Lung (tissue), 12 donors: ENCODE measurements around the gene SRBD1. TPM values are rescaled to one million over a fixed set of nuclear protein-coding genes. Genes with fewer than 3 reads are reported as not detected.

ENCODE experiments used
- ATAC-seq: fragments of 200-7000 bp; cut with Tn5 transposase; one replicate; pipeline ENCODE4 v1.9.1; 2020; ENCODE audit warnings: moderate number of reproducible peaks; ENCODE audit not compliant: insufficient read depth, low FRiP score
- DNase-seq, 3 donors: peaks; one replicate each; pipeline ENCODE4 v3.0.0-alpha.2; 2013 to 2017
- H3K27ac ChIP-seq, 2 donors: one replicate each; pipeline ENCODE4 v1.5.1; 2013; ENCODE audit warnings: mild to moderate bottlenecking in 2 of 2, moderate library complexity in 2 of 2, control low read depth in 1 of 2, inconsistent platforms in 1 of 2, low read depth in 1 of 2, low read length in 1 of 2
- H3K27me3 ChIP-seq, 3 donors: one replicate each; pipeline ENCODE4 v1.5.1; 2013; ENCODE audit warnings: low read length in 2 of 3; ENCODE audit not compliant: control insufficient read depth in 3 of 3, insufficient read depth in 3 of 3
- H3K36me3 ChIP-seq, 4 donors: one replicate each; pipeline ENCODE4 v1.5.1; 2013; ENCODE audit warnings: low read length in 4 of 4, mild to moderate bottlenecking in 1 of 4, moderate library complexity in 1 of 4; ENCODE audit not compliant: control insufficient read depth in 4 of 4, insufficient read depth in 4 of 4
- H3K4me1 ChIP-seq, 5 donors: one replicate each; pipeline ENCODE4 v1.5.1; 2013; ENCODE audit warnings: low read length in 5 of 5, mild to moderate bottlenecking in 2 of 5, moderate library complexity in 1 of 5; ENCODE audit not compliant: control insufficient read depth in 5 of 5, insufficient read depth in 5 of 5
- H3K4me3 ChIP-seq: one replicate; pipeline ENCODE4 v1.5.1; 2013; ENCODE audit warnings: mild to moderate bottlenecking, control low read depth, moderate library complexity
- H3K9ac ChIP-seq, 2 donors: one replicate each; pipeline ENCODE4 v1.5.1; 2013; ENCODE audit warnings: low read length in 2 of 2, control low read depth in 1 of 2; ENCODE audit not compliant: insufficient read depth in 1 of 2
- H3K9me3 ChIP-seq, 4 donors: one replicate each; pipeline ENCODE4 v1.5.1; 2013; ENCODE audit warnings: low read length in 3 of 4, mild to moderate bottlenecking in 1 of 4, moderate library complexity in 1 of 4; ENCODE audit not compliant: control insufficient read depth in 4 of 4, insufficient read depth in 3 of 4
- CTCF ChIP-seq: IDR thresholded peaks from 2 replicates; pipeline ENCODE4 v1.5.1; 2012; ENCODE audit warnings: mild to moderate bottlenecking; ENCODE audit errors: control extremely low read depth, extremely low read depth
- WGBS, 2 donors: extraction: QIAGEN DNeasy Blood & Tissue Kit; methylation state at CpG; one replicate each; pipeline ENCODE4 v1.1.7; 2013; 5-methylcytosine and 5-hydroxymethylcytosine counted together
- polyA plus RNA-seq, 2 donors: library from polyadenylated mRNA; stranded (reverse); fragments of 200-250 nt; gene quantifications; one replicate each; pipeline ENCODE4 v1.2.1, GENCODE V29; 2013
- total RNA-seq, 2 donors: library from RNA; depleted of rRNA in 1 of 2; stranded (reverse); fragments of >200 nt in 1 of 2; gene quantifications; one replicate each; pipeline ENCODE4 v1.2.1, GENCODE V29; 2014 to 2021
- donor health status: control.
- donor health status: control.
- donor health status: Bipolar disorder and iron deficiency.
- donor health status: healthy.
- donor health status: DM: yes; HTN: yes; CAD: no.

Gene SRBD1
- total and polyA plus RNA-seq, 4 donors, result 5.6 to 30.6 (median 11.5) TPM

DNA sequence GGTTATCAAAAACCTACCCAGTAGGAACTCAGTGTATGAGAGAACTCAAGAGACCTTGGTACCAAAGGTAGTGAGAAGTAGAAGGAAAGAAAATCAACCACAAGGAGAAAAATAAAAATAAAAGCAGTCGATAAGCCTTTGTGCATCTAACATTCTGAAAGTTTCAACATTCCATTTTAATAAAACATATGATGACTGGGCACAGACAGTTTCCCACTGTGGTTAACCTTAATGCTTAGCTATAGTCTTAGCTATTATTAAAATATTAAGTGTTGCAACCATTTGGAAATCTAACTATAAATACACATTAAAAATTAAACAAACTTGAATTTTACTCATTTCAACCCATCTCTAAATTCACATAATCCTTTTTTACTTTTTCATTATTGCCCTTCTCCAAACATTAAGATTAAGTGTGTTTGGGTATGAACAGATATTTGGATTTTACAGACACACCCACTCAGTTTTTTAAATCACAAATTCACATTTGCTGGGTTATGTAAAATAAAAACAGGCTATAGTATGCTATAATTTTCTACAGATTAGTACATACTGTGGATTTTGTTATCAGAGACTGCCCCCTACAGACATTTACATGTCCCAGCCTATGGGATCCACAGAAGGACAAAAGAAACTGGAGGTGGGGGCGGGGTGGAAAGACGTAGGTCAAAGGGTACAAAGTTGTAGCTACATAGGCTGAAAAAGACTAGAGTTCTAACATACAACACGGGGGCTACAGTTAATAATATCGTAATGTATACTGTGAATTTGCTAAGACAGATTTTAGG, 32.8 kb downstream of the SRBD1 start:
- TF ChIP-seq CTCF, result peak; percentile 12
- ATAC-seq, result no peak
- no peak overlapping the region for H3K9ac ChIP-seq
- peaks cover 0 to 11% (median 2%) of the 10 kb centered on the region in 4 donors for H3K36me3 ChIP-seq
- DNase-seq, result peak; percentile 25 to 60 (median 60)
- no peaks in the 10 kb centered on the region for H3K27me3 ChIP-seq
- no peak overlapping the region for H3K27ac ChIP-seq
- no peak overlapping the region for H3K4me3 ChIP-seq
- no peaks in the 10 kb centered on the region for H3K9me3 ChIP-seq
- 67 to 78% methylated on average over 5 of the region's 5 CpGs for WGBS, 2 donors
- peaks cover 0 to 1% (median 0%) of the 10 kb centered on the region in 5 donors for H3K4me1 ChIP-seq

DNA sequence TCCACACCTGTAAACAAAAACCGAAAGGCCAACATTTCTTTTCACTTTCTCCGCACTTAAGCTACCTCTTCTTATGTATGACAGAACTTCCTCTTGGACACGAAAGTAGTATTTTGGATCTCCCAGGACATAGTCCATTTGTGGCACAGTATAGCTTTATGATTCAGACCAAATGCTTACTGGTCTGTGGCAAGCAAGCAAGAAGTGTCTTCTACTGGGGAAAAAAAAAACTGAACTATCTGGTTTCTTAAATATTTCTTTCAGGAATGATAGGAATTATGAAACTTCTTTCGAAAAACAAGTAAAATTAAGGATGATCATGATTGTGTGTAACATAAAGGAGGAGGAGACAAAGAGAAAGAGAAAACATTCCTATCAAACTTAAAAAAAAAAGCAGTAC, 33.6 kb downstream of the SRBD1 start:
- no peak for TF ChIP-seq CTCF
- H3K4me3 ChIP-seq, result no peak overlapping the region
- no peak for DNase-seq
- H3K9ac ChIP-seq, result no peak overlapping the region
- peaks cover 0 to 11% (median 4%) of the 10 kb centered on the region in 4 donors for H3K36me3 ChIP-seq
- ATAC-seq, result no peak
- 70 to 87% methylated on average over 4 of the region's 4 CpGs for WGBS, 2 donors
- no peaks in the 10 kb centered on the region for H3K27me3 ChIP-seq
- H3K4me1 ChIP-seq, result peaks cover 0 to 1% (median 0%) of the 10 kb centered on the region in 5 donors
- H3K9me3 ChIP-seq, result no peaks in the 10 kb centered on the region
- no peak overlapping the region for H3K27ac ChIP-seq

GRCh38 chr2:45575881-45576280, 35.2 kb downstream of the SRBD1 start:
- Histone ChIP-seq H3K27me3 (no peaks in the 10 kb centered on the region), H3K4me3 (no peak overlapping the region), H3K27ac (no peak overlapping the region), H3K9ac (no peak overlapping the region), H3K4me1 (peaks cover 0 to 1% (median 0%) of the 10 kb centered on the region in 5 donors), H3K36me3 (peaks cover 0 to 5% (median 3%) of the 10 kb centered on the region in 4 donors), H3K9me3 (no peaks in the 10 kb centered on the region)
- WGBS, 2 donors, result 72 to 89% methylated on average over 6 of the region's 6 CpGs
- no peak for TF ChIP-seq CTCF
- no peak for ATAC-seq
- DNase-seq, result no peak

DNA sequence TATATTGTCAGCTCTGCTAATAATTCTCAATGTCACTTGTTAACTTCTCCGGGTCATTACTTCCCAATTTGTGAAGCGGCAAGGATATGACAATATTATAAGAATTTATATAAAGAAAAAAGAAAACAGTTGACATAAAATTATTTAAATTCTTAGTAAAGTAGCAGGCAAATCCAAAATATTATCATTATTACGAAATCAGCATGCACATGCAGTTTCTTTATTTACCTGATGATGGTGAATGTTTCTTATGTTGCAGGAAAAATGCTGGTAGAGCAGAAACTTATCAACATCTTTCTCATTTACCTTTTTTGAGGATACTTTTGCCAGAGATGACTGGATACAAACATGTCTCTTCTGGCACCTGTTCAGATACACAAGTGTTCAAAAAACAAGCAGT, 38.1 kb downstream of the SRBD1 start:
- Histone ChIP-seq H3K27ac (no peak overlapping the region), H3K9ac (no peak overlapping the region), H3K9me3 (no peaks in the 10 kb centered on the region), H3K4me1 (peaks cover 0 to 1% (median 0%) of the 10 kb centered on the region in 5 donors), H3K4me3 (no peak overlapping the region), H3K36me3 (peaks cover 2 to 12% (median 5%) of the 10 kb centered on the region in 4 donors), H3K27me3 (no peaks in the 10 kb centered on the region)
- no peak for ATAC-seq
- TF ChIP-seq CTCF, result no peak
- DNase-seq, result no peak
- WGBS, 2 donors, result 94 to 95% methylated on average over 3 of the region's 3 CpGs
